HepG2 (cell line): ENCODE results near the gene PCIF1. TPM values are rescaled to one million over a fixed set of nuclear protein-coding genes. Genes with fewer than 3 reads are reported as not detected.

Experiments used
- ATAC-seq: fragments of 200-7000 bp; cut with Tn5 transposase; 3 replicates; pipeline ENCODE4 v1.9.1; 2020; ENCODE audit warnings: mild to moderate bottlenecking, moderate library complexity
- BruUV-seq: library from RNA; stranded (reverse); fragments of 400-500 nt; replicated peaks from 2 replicates; lab custom pipeline; 2021; lab: Mats Ljungman, UMichigan
- CTCF ChIA-PET: fragments of 300-600 bp; formaldehyde crosslinking; extraction: SDS; loops from one replicate; lab custom pipeline; 2021; ENCODE audit warnings: low total read pairs, inconsistent platforms, low intra/inter-chr PET ratio; lab: Yijun Ruan, JAX
- POLR2A ChIA-PET: fragments of 350-600 bp; sonication (Branson Sonifier 250); formaldehyde crosslinking; loops from one replicate; lab custom pipeline; 2020; ENCODE audit warnings: antibody characterized with exemption, inconsistent platforms; lab: Yijun Ruan, JAX
- DNase-seq: peaks from one replicate; pipeline ENCODE4 v3.0.0-alpha.2; 2015; ENCODE audit warnings: low spot score
- FAIRE-seq: peaks from 3 replicates; lab custom pipeline; 2011; peaks lifted over from hg19 to GRCh38; lab: Jason Lieb, UNC
- H2AFZ ChIP-seq: one replicate; pipeline ENCODE4 v1.6.1; 2011; ENCODE audit warnings: low read length, inconsistent platforms
- H3K27ac ChIP-seq: fragments of 300-600 bp; 3 replicates; pipeline ENCODE4 v1.8.0; 2011; ENCODE audit warnings: mixed run types, mild to moderate bottlenecking, mixed read lengths, low read length, inconsistent platforms; ENCODE audit not compliant: insufficient read depth; ENCODE audit errors: extremely low read length
- H3K27me3 ChIP-seq, 2 experiments: fragments of 200-600 bp in 1 of 2; 2 replicates in 1 of 2; 3 replicates in 1 of 2; pipeline versions ENCODE4 v1.6.0 to v1.8.0; 2011; ENCODE audit warnings: low read length in 2 of 2, mild to moderate bottlenecking in 2 of 2, moderate library complexity in 2 of 2, inconsistent platforms in 1 of 2; ENCODE audit not compliant: insufficient read depth in 2 of 2, control insufficient read depth in 1 of 2
- H3K36me3 ChIP-seq, 2 experiments: fragments of 200-600 bp in 1 of 2; replicated peaks in 1 of 2; 2 replicates in 1 of 2; 3 replicates in 1 of 2; pipeline versions ENCODE4 v1.5.1 to v1.8.0; 2011; ENCODE audit warnings: low read length in 2 of 2, inconsistent platforms in 1 of 2; ENCODE audit not compliant: insufficient read depth in 2 of 2, control insufficient read depth in 1 of 2
- H3K4me1 ChIP-seq: 2 replicates; pipeline ENCODE4 v1.5.1; 2012; ENCODE audit warnings: low read length, inconsistent platforms; ENCODE audit not compliant: insufficient read depth
- H3K4me2 ChIP-seq: 2 replicates; pipeline ENCODE4 v1.6.0; 2011; ENCODE audit warnings: low read depth, low read length, inconsistent platforms
- H3K4me3 ChIP-seq, 3 experiments: fragments of 200-600 bp in 1 of 3; sonication (generic), shearing (Covaris generic) in 1 of 3; replicated peaks in 1 of 3; 2 replicates each; pipeline ENCODE4 v1.5.1; 2011 to 2016; ENCODE audit warnings: low read length in 3 of 3, inconsistent platforms in 2 of 3, low read depth in 2 of 3, mild to moderate bottlenecking in 2 of 3, control low read depth in 1 of 3, mixed read lengths in 1 of 3; ENCODE audit not compliant: insufficient read depth in 1 of 3
- H3K79me2 ChIP-seq: one replicate; pipeline ENCODE4 v1.6.1; 2011; ENCODE audit warnings: low read length, inconsistent platforms; ENCODE audit not compliant: insufficient read depth
- H3K9ac ChIP-seq: 2 replicates; pipeline ENCODE4 v1.6.0; 2011; ENCODE audit warnings: mild to moderate bottlenecking, low read depth, low read length, inconsistent platforms; ENCODE audit not compliant: insufficient read depth
- H3K9me3 ChIP-seq: 2 replicates; pipeline ENCODE4 v1.5.1; 2012; ENCODE audit warnings: mild to moderate bottlenecking, low read length
- H4K20me1 ChIP-seq: 2 replicates; pipeline ENCODE4 v1.6.0; 2011; ENCODE audit warnings: inconsistent platforms, mild to moderate bottlenecking, low read length, moderate library complexity; ENCODE audit not compliant: insufficient read depth
- GTF2F1 ChIP-seq: fragments of 150-350 bp; IDR thresholded peaks from 2 replicates; pipeline ENCODE4 v1.6.1; 2014; ENCODE audit warnings: low read length
- NR2F2 ChIP-seq: IDR thresholded peaks from 2 replicates; pipeline ENCODE4 v1.6.1; 2012; ENCODE audit warnings: low read depth, inconsistent platforms, borderline replicate concordance
- PHF8 ChIP-seq: sonication (generic); formaldehyde crosslinking; IDR thresholded peaks from 2 replicates; pipeline ENCODE4 v1.5.0; 2020; ENCODE audit warnings: missing genetic modification reagents
- RFXANK ChIP-seq: IDR thresholded peaks from 2 replicates; pipeline ENCODE4 v1.6.1; 2016
- RXRA ChIP-seq: sonication (generic); formaldehyde crosslinking; IDR thresholded peaks from 2 replicates; pipeline ENCODE4 v1.5.1; 2020; ENCODE audit warnings: missing genetic modification reagents
- ZFP62 ChIP-seq: sonication (generic); formaldehyde crosslinking; IDR thresholded peaks from 2 replicates; pipeline ENCODE4 v1.4.0; 2020; ENCODE audit warnings: missing genetic modification reagents
- ZNF564 ChIP-seq: sonication (generic); formaldehyde crosslinking; IDR thresholded peaks from 2 replicates; pipeline ENCODE4 v1.8.1; 2023; ENCODE audit warnings: mild to moderate bottlenecking, missing genetic modification reagents
- ZNF644 ChIP-seq: IDR thresholded peaks from 2 replicates; pipeline ENCODE4 v1.6.1; 2016; ENCODE audit warnings: low read depth
- ZNF703 ChIP-seq: sonication (generic); formaldehyde crosslinking; IDR thresholded peaks from 2 replicates; pipeline ENCODE4 v1.5.1; 2020; ENCODE audit warnings: missing genetic modification reagents, mild to moderate bottlenecking, moderate library complexity, borderline replicate concordance
- WGBS: methylation state at CpG from one replicate; pipeline ENCODE4 v1.1.6; 2017; ENCODE audit warnings: low lambda C conversion rate; 5-methylcytosine and 5-hydroxymethylcytosine counted together
- in situ Hi-C: cut with HindIII; loops from 2 replicates; pipeline ENCODE4 v1.10.0; 2017; ENCODE audit warnings: low pct_unique_long_range_greater_than_20kb; ENCODE audit not compliant: extremely low pct_ligation_motif_present
- intact Hi-C: fragments of 100-400 bp; cut with micrococcal nuclease; formaldehyde crosslinking; loops from one replicate; pipeline ENCODE4 v1.10.0; 2022; ENCODE audit not compliant: unreplicated experiment
- polyA plus RNA-seq, 8 experiments: library from polyadenylated mRNA; depleted of rRNA in 3 of 8; stranded (reverse) in 7 of 8; unstranded in 1 of 8; fragments of >200 nt; fragmentation: Illumina TruSeq in 4 of 8; extraction: Trizol in 4 of 8; gene quantifications; 2 replicates each; pipeline versions ENCODE4 v1.2.1 to v1.2.3, GENCODE V29; 2011 to 2016; ENCODE audit warnings: low read depth in 4 of 8, missing spikeins in 1 of 8, mixed read lengths in 1 of 8; ENCODE audit not compliant: insufficient read depth in 1 of 8
- total RNA-seq, 5 experiments: library from RNA; depleted of rRNA; stranded (reverse); fragments of >200 nt; fragmentation: Illumina TruSeq; extraction: Trizol; gene quantifications; 2 replicates each; pipeline ENCODE4 v1.2.3, GENCODE V29; 2016; ENCODE audit warnings: low read depth in 1 of 5
- TF ChIP-seq, protein P1 (sequence below): sonication (generic); formaldehyde crosslinking; IDR thresholded peaks from 2 replicates; pipeline ENCODE4 v1.4.0; 2020; ENCODE audit warnings: missing genetic modification reagents
- TF ChIP-seq, protein P2 (sequence below): IDR thresholded peaks from 2 replicates; pipeline ENCODE4 v1.6.1; 2016; ENCODE audit warnings: mild to moderate bottlenecking, missing biosample characterization, missing genetic modification reagents
- TF ChIP-seq, protein P3 (sequence below): sonication (generic); formaldehyde crosslinking; IDR thresholded peaks from 2 replicates; pipeline ENCODE4 v1.4.0; 2020; ENCODE audit warnings: mild to moderate bottlenecking, missing genetic modification reagents
- TF ChIP-seq, protein P4 (sequence below): sonication (generic); formaldehyde crosslinking; IDR thresholded peaks from 2 replicates; pipeline ENCODE4 v1.8.1; 2022; ENCODE audit warnings: mild to moderate bottlenecking, missing genetic modification reagents
- TF ChIP-seq, protein P5 (sequence below): sonication (generic); formaldehyde crosslinking; IDR thresholded peaks from 2 replicates; pipeline ENCODE4 v1.5.0; 2020; ENCODE audit warnings: missing genetic modification reagents, mild to moderate bottlenecking, borderline replicate concordance
- TF ChIP-seq, protein P6 (sequence below): IDR thresholded peaks from 2 replicates; pipeline ENCODE4 v1.6.1; 2016; ENCODE audit warnings: missing biosample characterization, missing genetic modification reagents, low read depth

Gene PCIF1
- total and polyA plus RNA-seq, 2 of the 13 experiments (the other 11 are each of a cell fraction or from before 2014, with no cell fraction given), result 20.9 to 24.4 TPM

DNA sequence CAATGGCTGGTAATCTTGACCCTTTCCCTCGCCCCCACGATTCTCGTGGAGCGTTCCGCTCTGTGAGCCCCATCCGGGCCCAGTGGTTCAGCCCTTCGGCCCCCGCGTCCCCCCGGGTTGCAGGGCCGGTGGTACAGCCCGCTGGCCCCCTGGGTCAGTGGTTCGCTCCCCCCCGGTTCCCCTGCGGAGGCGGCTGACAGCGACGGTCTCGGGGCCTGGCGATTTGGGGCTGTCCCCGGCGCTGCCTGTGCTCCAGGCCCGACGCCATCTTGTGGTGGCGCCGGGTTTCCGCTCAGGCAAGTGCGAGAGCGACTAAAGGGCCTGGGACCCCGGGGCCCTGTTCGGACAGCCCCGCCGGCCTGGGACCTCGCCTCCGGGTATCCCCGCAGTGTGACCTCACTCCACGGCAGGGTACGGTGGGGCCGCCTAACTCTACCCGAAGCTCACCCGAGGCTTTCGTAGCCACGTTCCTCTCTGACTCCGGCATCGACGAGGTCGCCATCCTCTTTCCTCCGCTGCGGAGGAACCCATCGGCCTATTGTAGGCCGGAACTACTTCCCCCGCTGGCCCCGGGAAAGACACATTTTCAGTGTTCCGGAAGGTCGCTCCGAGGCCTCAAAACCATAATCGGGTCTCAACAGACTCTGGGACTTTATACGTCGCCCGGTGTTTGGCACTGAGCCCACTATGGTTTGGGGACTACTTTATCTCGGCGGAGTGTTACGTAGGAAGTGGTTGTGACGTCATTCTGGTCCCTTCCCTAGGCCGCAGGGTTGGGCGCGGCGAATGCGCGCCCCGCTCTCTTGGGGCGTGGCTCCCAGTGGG, 37.4 kb downstream of the PCIF1 start, which contains the start of gene ZNF335:
TSS of gene ZNF335 (minus strand) at position 529 of the 825 bp plus-strand sequence. CDS start 793 bp downstream, outside the sequence.
- TSS peak; percentile 92 for BruUV-seq
- POLR2A ChIA-PET, result interaction anchor here (1.1 to 4.9 kb wide), 12 partner anchors 15 to 435 kb away, joined by 3 to 67 read pairs (median 9); partner anchors contain the start of genes CTSA, DNTTIP1, ELMO2 and NEURL2
- WGBS, result 1% methylated on average over 41 of the region's 72 CpGs
- TF ChIP-seq ZFP62 (CRISPR knock-in tag) (no peak; the same call in 1 of the 2 replicates), GTF2F1 (0 out of 2 replicates have a peak, but pooled peaks have one; percentile 12), PHF8 (CRISPR knock-in tag) (peak; percentile 93), ZNF703 (CRISPR knock-in tag) (peak; percentile 98), RFXANK (CRISPR knock-in tag) (no peak), ZNF644 (no peak), RXRA (CRISPR knock-in tag) (peak; percentile 51), ZNF564 (CRISPR knock-in tag) (peak; percentile 19; the same call in 1 of the 2 replicates), NR2F2 (peak; percentile 9; the same call in 1 of the 2 replicates)
- TF ChIP-seq, protein P1, sequence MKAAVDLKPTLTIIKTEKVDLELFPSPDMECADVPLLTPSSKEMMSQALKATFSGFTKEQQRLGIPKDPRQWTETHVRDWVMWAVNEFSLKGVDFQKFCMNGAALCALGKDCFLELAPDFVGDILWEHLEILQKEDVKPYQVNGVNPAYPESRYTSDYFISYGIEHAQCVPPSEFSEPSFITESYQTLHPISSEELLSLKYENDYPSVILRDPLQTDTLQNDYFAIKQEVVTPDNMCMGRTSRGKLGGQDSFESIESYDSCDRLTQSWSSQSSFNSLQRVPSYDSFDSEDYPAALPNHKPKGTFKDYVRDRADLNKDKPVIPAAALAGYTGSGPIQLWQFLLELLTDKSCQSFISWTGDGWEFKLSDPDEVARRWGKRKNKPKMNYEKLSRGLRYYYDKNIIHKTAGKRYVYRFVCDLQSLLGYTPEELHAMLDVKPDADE (CRISPR knock-in tag), result peak; percentile 88; the same call in 1 of the 2 replicates
- TF ChIP-seq, protein P2, sequence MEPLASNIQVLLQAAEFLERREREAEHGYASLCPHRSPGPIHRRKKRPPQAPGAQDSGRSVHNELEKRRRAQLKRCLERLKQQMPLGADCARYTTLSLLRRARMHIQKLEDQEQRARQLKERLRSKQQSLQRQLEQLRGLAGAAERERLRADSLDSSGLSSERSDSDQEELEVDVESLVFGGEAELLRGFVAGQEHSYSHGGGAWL (CRISPR knock-in tag), result peak; percentile 33
- TF ChIP-seq, protein P3, sequence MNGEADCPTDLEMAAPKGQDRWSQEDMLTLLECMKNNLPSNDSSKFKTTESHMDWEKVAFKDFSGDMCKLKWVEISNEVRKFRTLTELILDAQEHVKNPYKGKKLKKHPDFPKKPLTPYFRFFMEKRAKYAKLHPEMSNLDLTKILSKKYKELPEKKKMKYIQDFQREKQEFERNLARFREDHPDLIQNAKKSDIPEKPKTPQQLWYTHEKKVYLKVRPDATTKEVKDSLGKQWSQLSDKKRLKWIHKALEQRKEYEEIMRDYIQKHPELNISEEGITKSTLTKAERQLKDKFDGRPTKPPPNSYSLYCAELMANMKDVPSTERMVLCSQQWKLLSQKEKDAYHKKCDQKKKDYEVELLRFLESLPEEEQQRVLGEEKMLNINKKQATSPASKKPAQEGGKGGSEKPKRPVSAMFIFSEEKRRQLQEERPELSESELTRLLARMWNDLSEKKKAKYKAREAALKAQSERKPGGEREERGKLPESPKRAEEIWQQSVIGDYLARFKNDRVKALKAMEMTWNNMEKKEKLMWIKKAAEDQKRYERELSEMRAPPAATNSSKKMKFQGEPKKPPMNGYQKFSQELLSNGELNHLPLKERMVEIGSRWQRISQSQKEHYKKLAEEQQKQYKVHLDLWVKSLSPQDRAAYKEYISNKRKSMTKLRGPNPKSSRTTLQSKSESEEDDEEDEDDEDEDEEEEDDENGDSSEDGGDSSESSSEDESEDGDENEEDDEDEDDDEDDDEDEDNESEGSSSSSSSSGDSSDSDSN (CRISPR knock-in tag), result peak; percentile 67
- TF ChIP-seq, protein P4, sequence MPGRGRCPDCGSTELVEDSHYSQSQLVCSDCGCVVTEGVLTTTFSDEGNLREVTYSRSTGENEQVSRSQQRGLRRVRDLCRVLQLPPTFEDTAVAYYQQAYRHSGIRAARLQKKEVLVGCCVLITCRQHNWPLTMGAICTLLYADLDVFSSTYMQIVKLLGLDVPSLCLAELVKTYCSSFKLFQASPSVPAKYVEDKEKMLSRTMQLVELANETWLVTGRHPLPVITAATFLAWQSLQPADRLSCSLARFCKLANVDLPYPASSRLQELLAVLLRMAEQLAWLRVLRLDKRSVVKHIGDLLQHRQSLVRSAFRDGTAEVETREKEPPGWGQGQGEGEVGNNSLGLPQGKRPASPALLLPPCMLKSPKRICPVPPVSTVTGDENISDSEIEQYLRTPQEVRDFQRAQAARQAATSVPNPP (CRISPR knock-in tag), result peak; percentile 29; the same call in 1 of the 2 replicates
- TF ChIP-seq, protein P5, sequence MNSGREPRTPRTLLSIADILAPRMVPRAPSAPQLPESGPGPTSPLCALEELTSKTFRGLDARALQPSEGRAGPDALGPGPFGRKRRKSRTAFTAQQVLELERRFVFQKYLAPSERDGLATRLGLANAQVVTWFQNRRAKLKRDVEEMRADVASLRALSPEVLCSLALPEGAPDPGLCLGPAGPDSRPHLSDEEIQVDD (CRISPR knock-in tag), result peak; percentile 70; the same call in 1 of the 2 replicates
- TF ChIP-seq, protein P6, sequence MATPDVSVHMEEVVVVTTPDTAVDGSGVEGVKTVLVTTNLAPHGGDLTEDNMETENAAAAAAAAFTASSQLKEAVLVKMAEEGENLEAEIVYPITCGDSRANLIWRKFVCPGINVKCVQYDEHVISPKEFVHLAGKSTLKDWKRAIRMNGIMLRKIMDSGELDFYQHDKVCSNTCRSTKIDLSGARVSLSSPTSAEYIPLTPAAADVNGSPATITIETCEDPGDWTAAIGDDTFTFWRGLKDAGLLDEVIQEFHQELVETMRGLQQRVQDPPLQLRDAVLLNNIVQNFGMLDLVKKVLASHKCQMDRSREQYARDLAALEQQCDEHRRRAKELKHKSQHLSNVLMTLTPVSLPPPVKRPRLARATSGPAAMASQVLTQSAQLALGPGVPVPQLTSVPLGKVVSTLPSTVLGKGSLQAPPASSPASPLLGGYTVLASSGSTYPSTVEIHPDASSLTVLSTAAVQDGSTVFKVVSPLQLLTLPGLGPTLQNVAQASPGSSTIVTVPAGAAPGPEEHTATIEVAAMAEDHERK (CRISPR knock-in tag), result no peak; the same call in 1 of the 2 replicates

More for the DNA sequence above, 37.4 kb downstream of the PCIF1 start, which contains the start of gene ZNF335:
- Histone ChIP-seq H3K4me1 (peaks cover 26% of the 10 kb centered on the region), H3K9me3 (no peaks in the 10 kb centered on the region), H4K20me1 (0 out of 2 replicates have a peak, but pooled peaks cover 2% of the 10 kb centered on the region), H3K9ac (peak within 1 kb of the TSS; percentile 99), H2AFZ (peak within 1 kb of the TSS; percentile 99), H3K79me2 (peaks cover 6% of the 10 kb centered on the region), H3K4me3 (peak within 1 kb of the TSS; percentile 82 to 97 (median 96)), H3K4me2 (peak within 1 kb of the TSS; percentile 89), H3K27ac (peak within 1 kb of the TSS; percentile 98), H3K27me3 (peaks cover 0 to 7% of the 10 kb centered on the region in 2 experiments; a peak in 1 of 5 replicates), H3K36me3 (peaks cover 18 to 27% of the 10 kb centered on the region in 2 experiments)
- DNase-seq (peak; percentile 96), FAIRE-seq (peak; percentile 93), ATAC-seq (peak; percentile 82)
- in situ Hi-C loops (no loop called here), intact Hi-C loops (loop anchor here (5.0 kb wide), 4 partner anchors 40 to 630 kb away; partner anchors contain the start of genes NCOA5 and PCIF1)
- CTCF ChIA-PET, result interaction anchor here (0.9 to 1.1 kb wide), 2 partner anchors 42 to 82 kb away, joined by 3 read pairs; no protein-coding TSS in a partner anchor
